ENCODE measurements around the gene DBP.

Gene DBP

DNA sequence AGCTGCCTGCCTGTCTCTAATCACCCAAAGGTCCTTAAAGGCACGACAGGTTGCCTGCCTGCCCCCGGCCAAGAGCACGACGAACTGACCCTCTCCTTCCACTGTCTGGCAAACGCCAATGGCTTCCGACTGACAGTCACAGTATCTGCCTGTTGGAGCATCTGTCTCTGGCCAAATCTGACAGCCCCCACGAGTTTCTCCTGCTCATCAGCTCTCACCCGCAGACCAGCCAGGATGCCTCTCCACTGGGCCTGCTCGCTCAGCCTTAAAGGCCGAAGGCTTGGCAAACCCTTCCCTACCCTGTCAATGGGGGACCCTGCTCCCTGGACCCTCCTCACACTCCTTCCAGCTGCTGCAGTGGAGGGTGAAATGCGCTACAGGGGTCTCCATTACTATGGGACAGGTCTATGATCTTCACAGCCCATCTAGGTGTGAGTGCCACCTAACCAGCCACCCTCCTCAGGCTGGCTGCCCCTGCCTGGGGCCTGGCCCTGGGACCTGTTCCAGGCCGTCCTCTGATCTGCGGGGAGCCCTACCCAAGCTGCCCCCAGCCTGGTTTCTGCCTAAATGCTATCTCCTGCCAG lies 23.2 kb downstream of the DBP start:
- DNase-seq (ENCODE audit: low spot score) = no peak
- no peak for FAIRE-seq

GRCh38 chr19:48613024-48613851 lies 23.9 kb downstream of the DBP start:
- DNase-seq (ENCODE audit: low spot score) = no peak
- no peak for FAIRE-seq

- DNase-seq (ENCODE audit: low spot score) (no peak), FAIRE-seq (no peak)
Observed at GRCh38 chr19:48611872-48612271, 25.3 kb downstream of the DBP start.

DNA sequence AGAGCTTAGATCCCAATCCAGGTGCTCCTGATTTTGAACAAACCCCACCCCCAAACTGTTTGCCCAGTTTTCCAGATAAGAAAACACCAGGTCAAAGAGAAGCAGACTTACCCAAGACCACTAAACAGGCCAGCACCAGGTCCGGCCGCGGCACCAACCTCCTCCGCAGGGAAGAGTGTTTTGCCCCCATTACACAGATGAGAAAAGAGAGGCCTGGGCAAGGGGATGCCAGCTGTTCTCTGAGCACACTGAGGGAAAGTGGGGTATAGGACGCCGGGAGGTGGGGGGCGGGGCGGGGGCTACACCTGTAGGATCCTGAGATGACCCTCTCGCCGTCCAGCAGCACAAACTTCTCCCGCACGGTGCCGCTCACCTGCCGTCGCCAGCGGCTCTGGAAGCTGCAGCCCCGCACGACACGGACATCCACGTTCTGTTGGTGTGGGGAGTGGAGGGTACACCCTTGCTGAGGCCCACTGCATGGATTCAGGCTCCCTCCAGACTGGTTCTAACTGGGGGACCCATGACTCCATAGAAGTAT lies 27.5 kb downstream of the DBP start:
- FAIRE-seq (no peak), DNase-seq (ENCODE audit: low spot score) (no peak)

DNA sequence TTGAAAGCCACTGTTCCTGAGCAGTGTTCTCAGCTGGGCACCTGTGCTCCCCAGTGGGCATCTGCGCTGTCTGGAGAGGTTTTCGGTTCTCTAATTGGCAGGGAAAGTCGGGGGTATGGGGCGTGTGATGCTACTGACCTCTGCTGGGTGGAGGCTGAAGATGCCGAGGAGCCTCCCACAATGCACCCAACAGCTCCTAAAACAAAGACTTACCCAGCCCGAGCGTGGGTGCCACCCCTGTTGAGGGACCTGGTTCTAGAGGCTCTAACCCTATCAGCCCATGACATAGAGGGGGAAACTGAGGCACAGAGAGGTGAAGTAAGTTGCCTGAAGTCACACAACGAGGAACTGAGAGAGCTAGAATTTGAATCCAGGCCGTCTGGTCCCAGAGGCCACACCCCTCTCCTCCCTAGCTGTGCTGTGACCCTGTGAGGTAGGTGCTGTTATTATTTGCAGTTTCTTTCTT lies 28.3 kb downstream of the DBP start:
- no peak for FAIRE-seq

GRCh38 chr19:48607359-48607755 lies 29.8 kb downstream of the DBP start:
- no peak for DNase-seq (ENCODE audit: low spot score)
- no peak for FAIRE-seq

More for the DNA sequence above, 28.3 kb downstream of the DBP start:
- peak; percentile 63 for DNase-seq (ENCODE audit: low spot score)

DNA sequence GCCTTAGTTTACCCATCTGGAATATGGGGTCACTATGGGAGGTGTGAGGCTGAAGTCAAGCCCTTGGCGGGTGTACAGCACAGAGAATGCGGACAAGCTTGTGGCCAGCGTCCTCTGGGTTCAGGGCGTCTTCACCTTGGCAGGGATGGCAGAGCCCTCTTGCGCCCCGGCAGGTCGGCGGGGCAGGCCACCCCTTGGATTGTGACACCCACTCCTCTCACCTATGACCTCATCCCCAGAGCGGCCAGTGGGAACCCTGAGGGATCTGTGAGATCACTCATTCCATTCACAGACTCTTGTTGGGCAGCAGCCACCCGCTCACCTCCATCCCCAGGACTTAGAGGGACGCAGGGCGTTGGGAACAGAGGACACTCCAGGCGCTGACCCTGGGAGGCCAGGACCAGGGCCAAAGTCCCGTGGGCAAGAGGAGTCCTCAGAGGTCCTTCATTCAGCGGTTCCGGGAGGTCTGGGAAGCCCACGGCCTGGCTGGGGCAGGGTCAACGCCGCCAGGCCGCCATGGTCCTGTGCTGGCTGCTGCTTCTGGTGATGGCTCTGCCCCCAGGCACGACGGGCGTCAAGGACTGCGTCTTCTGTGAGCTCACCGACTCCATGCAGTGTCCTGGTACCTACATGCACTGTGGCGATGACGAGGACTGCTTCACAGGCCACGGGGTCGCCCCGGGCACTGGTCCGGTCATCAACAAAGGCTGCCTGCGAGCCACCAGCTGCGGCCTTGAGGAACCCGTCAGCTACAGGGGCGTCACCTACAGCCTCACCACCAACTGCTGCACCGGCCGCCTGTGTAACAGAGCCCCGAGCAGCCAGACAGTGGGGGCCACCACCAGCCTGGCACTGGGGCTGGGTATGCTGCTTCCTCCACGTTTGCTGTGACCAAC lies 30.5 kb downstream of the DBP start, which contains the start of gene SPACA4:
Gene SPACA4 (plus strand): TSS at position 280 of the 896 bp plus-strand sequence. CDS start 237 bp downstream, at position 517.
- DNase-seq (ENCODE audit: low spot score) (no peak), FAIRE-seq (no peak)

GRCh38 chr19:48603850-48604249 lies 33.3 kb downstream of the DBP start:
- DNase-seq (ENCODE audit: low spot score) (no peak), FAIRE-seq (no peak)

DNA sequence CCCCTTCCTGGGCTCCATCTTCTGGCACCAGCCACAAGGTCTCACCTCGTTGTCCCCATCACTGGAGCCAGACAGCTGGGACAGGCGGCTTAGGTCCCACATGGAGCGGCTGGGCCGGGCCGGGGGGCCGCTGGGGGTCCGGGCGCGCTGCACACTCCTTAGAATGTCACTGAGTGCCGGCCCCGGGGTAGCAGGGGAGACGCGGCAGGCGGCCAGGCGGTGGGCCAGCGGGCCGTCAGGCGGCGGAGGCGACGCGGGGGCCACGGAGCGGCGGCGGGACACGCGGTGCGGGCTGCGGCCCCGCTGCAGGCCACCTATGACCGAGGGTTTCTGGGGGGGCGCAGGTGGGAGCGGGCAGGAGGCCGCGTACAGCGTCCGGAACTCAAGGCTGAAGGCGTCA lies 33.7 kb downstream of the DBP start:
- FAIRE-seq (no peak), DNase-seq (ENCODE audit: low spot score) (no peak)

DNA sequence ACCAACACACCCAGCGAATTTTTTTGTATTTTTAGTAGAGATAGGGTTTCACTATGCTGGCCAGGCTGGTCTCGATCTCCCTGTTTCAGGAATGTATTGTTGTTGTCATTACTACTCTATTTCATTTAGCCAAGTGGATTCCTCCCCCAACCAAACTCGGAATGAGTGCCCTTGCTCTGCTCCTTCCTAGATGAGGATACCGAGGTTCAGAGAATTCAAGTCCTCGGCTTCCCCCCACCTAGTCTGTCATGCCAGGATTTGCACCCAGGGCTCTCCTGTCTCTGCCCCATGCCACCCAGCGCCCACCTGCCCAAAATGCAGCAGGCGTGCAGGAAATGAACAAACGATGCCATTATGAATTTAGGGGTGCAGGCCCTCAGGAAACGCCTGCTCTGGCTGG lies 34.2 kb downstream of the DBP start:
- DNase-seq (ENCODE audit: low spot score) (no peak), FAIRE-seq (no peak)

GRCh38 chr19:48600679-48601417 lies 36.3 kb downstream of the DBP start:
- no peak for FAIRE-seq
- DNase-seq (ENCODE audit: low spot score) = no peak

- no peak for DNase-seq (ENCODE audit: low spot score)
Observed at GRCh38 chr19:48598996-48599700, 38.0 kb downstream of the DBP start.

GRCh38 chr19:48596679-48597465 lies 40.3 kb downstream of the DBP start:
- no peak for DNase-seq (ENCODE audit: low spot score)
- no peak for FAIRE-seq

More at GRCh38 chr19:48598996-48599700, 38.0 kb downstream of the DBP start:
- FAIRE-seq = no peak

GRCh38 chr19:48596237-48596636 lies 40.9 kb downstream of the DBP start:
- FAIRE-seq = no peak
- DNase-seq (ENCODE audit: low spot score) = no peak

DNA sequence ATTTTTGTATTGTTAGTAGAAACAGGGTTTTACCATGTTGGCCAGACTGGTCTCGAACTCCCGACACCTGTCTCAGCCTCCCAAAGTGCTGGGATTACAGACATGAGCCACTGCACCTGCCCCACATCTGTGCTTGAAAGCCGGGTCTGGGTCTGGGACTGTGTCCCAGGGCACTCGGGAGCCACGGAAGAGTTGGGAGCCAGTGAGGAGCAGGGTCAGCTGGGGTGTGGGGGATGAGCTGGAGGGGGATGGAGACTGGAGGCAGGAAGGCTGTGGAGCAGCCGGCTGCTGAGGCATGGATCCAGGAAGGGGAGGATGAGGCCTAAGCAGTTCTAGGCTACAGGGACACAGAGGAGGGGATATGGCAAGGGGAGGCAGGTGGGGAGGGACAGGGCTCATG lies 41.3 kb downstream of the DBP start:
- DNase-seq (ENCODE audit: low spot score) = no peak
- no peak for FAIRE-seq

GRCh38 chr19:48595171-48595570 lies 42.0 kb downstream of the DBP start:
- FAIRE-seq = no peak
- no peak for DNase-seq (ENCODE audit: low spot score)

- FAIRE-seq (no peak), DNase-seq (ENCODE audit: low spot score) (no peak)
Observed at GRCh38 chr19:48591021-48591420, 46.2 kb downstream of the DBP start.

GRCh38 chr19:48588670-48589401 lies 48.3 kb downstream of the DBP start:
- FAIRE-seq (no peak), DNase-seq (ENCODE audit: low spot score) (peak; percentile 91)

DNA sequence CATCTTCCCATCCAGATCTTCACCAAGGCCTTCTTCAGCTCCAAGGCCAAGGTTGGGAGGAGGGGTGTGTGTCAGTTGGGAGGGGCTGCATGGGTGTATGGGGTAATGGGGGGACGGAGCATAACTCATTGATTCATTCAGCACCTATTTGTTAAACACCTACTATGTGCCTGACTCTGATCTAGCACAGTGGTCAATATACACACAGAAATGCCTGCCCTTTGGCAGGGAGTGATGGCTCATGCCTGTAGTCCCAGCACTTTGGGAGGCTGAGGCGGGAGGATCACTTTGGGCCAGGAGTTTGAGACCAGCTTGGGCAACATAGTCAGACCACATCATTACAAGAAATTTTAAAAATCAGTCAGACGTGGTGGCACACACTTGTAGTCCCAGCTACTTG lies 49.8 kb downstream of the DBP start:
- no peak for DNase-seq (ENCODE audit: low spot score)
- no peak for FAIRE-seq
